ENCODE results near the gene MEX3A. TPM values are rescaled to one million over a fixed set of nuclear protein-coding genes. Genes with fewer than 3 reads are reported as not detected.
"Not testable (repeated sequence)": the region's sequence is repeated elsewhere in the genome, so short reads cannot be mapped to it uniquely, and the experiment has no call there.

MEX3A gene
- total RNA-seq, 2 donors from 2014 or later, result 3.3 to 5.7 TPM

- Histone ChIP-seq H3K4me3 (no peak overlapping the region), H3K4me1 (replicated peaks) (no peaks in the 10 kb centered on the region), H3K36me3 (no peaks in the 10 kb centered on the region), H3K9me3 (no peaks in the 10 kb centered on the region), H3K27ac (no peak overlapping the region), H3K27me3 (replicated peaks; ENCODE audit: insufficient read depth) (no peaks in the 10 kb centered on the region)
- WGBS, result 86% methylated on average over 7 of the region's 7 CpGs
- intact Hi-C loops (cut with DNase I), result no loop called here
- DNase-seq (ENCODE audit: low spot score), result no peak
- no peak for TF ChIP-seq POLR2AphosphoS5 (IDR thresholded peaks at IDR 0.05)
- TF ChIP-seq POLR2A (IDR thresholded peaks at IDR 0.05), result no peak
These were observed 31.1 kb downstream of the MEX3A start for GRCh38 chr1:156051011-156051725.

GRCh38 chr1:156050376-156050775 is 31.9 kb downstream of the MEX3A start:
- H3K27ac ChIP-seq, result no peak overlapping the region
- intact Hi-C loops (cut with DNase I), result no loop called here
- H3K27me3 ChIP-seq (replicated peaks; ENCODE audit: insufficient read depth), result no peaks in the 10 kb centered on the region
- 76% methylated on average over 3 of the region's 4 CpGs for WGBS
- no peak for TF ChIP-seq POLR2AphosphoS5 (IDR thresholded peaks at IDR 0.05)
- no peak for TF ChIP-seq CTCF (IDR thresholded peaks at IDR 0.05)
- no peak for TF ChIP-seq POLR2A (IDR thresholded peaks at IDR 0.05)
- H3K4me3 ChIP-seq, result no peak overlapping the region
- H3K36me3 ChIP-seq, result no peaks in the 10 kb centered on the region
- no peaks in the 10 kb centered on the region for H3K4me1 ChIP-seq (replicated peaks)
- no peaks in the 10 kb centered on the region for H3K9me3 ChIP-seq
- DNase-seq (ENCODE audit: low spot score), result no peak

DNA sequence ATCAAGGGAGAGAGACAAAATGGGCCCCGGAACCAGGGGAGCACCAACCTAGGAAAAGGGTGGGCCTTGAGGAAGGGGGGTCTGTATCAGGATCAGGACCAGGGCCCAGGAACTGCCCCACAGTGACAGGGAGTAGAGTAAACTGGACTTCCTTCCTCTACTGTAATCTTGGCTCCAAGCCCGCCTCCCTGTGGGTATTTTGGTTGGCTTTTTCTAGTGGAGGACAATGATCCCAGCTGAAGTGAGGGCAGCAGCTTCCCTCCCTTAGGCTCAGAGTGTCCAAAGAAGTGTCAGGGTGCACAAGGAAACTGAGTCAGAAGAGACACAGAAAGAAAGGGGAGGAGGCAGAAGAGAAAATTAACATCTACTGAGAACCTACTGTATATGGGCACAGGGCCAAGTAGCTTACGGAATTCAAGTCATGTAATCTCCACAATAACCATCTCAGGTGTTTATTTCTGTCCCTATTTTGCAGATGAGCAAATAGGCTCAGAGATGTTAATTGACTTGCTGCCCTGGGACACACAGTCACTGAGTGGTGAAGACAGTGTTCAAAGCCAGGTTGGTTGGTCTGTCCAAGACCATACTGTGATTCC is 33.5 kb downstream of the MEX3A start:
- H3K36me3 ChIP-seq, result no peaks in the 10 kb centered on the region
- no peak for DNase-seq (ENCODE audit: low spot score)
- no peak overlapping the region for H3K27ac ChIP-seq
- no peaks in the 10 kb centered on the region for H3K9me3 ChIP-seq
- H3K4me3 ChIP-seq, result no peak overlapping the region
- H3K4me1 ChIP-seq (replicated peaks), result no peaks in the 10 kb centered on the region
- H3K27me3 ChIP-seq (replicated peaks; ENCODE audit: insufficient read depth), result no peaks in the 10 kb centered on the region
- WGBS, result 83% methylated on average over 3 of the region's 3 CpGs
- intact Hi-C loops (cut with DNase I), result no loop called here
- no peak for TF ChIP-seq POLR2AphosphoS5 (IDR thresholded peaks at IDR 0.05)
- no peak for TF ChIP-seq CTCF (IDR thresholded peaks at IDR 0.05)
- TF ChIP-seq POLR2A (IDR thresholded peaks at IDR 0.05), result no peak

DNA sequence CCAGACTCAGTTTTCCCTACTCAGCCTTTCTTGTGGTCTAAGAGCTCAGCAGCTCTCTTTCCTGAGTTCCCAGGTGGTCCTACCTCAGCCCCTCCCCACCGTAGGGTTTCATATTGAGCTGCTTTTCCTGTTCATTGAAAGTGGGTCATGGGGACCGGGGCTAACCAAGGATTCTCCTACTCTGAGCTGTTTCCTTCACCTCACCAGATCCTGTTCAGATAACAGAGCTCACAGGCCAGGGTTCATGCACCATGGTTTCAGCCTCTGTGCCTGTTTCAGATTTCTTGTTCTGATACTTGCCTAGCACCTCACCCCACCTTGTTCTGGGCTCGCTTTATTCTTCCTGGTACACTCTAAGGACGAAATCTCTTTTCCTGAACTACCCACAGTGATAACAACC is 37.2 kb downstream of the MEX3A start:
- H3K9me3 ChIP-seq, result no peaks in the 10 kb centered on the region
- no peaks in the 10 kb centered on the region for H3K36me3 ChIP-seq
- TF ChIP-seq CTCF (IDR thresholded peaks at IDR 0.05) (no peak), POLR2AphosphoS5 (IDR thresholded peaks at IDR 0.05) (no peak), POLR2A (IDR thresholded peaks at IDR 0.05) (no peak)
- H3K27ac ChIP-seq, result no peak overlapping the region
- no peak overlapping the region for H3K4me3 ChIP-seq
- intact Hi-C loops (cut with DNase I), result no loop called here
- WGBS, result 91% methylated on average over 4 of the region's 4 CpGs
- H3K4me1 ChIP-seq (replicated peaks), result no peaks in the 10 kb centered on the region
- no peaks in the 10 kb centered on the region for H3K27me3 ChIP-seq (replicated peaks; ENCODE audit: insufficient read depth)
- DNase-seq (ENCODE audit: low spot score), result no peak

DNA sequence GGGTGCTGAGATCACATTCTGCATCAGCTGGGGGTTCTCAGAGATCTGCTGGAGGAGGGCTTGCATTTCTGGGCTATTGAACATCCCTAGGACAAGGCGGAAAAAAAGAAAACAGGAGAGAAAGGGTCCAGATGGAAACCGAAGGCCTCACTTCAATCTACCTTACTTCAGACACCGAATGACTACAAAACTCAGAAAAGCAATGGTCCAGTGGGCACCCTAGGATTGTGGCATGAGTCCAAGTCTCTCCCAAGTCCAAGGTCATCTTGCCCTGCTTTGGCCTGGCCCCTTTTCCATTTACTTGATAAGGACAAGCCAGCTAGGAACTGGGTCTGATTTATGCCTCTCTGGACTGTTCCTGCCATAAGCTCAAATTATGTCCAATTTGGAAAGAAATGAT is 39.4 kb downstream of the MEX3A start:
- no peaks in the 10 kb centered on the region for H3K27me3 ChIP-seq (replicated peaks; ENCODE audit: insufficient read depth)
- WGBS, result 97% methylated on average over 3 of the region's 3 CpGs
- no peak overlapping the region for H3K27ac ChIP-seq
- H3K4me3 ChIP-seq, result no peak overlapping the region
- no peaks in the 10 kb centered on the region for H3K9me3 ChIP-seq
- no peaks in the 10 kb centered on the region for H3K36me3 ChIP-seq
- intact Hi-C loops (cut with DNase I), result no loop called here
- no peak for DNase-seq (ENCODE audit: low spot score)
- no peaks in the 10 kb centered on the region for H3K4me1 ChIP-seq (replicated peaks)
- no peak for TF ChIP-seq POLR2AphosphoS5 (IDR thresholded peaks at IDR 0.05)

GRCh38 chr1:156034991-156035390 is 47.3 kb downstream of the MEX3A start:
- H3K4me3 ChIP-seq; intact Hi-C loops (cut with DNase I): not testable (repeated sequence)

More at GRCh38 chr1:156034991-156035390, 47.3 kb downstream of the MEX3A start:
- H3K9me3 ChIP-seq; H3K36me3 ChIP-seq; H3K4me1 ChIP-seq (replicated peaks); H3K27ac ChIP-seq; DNase-seq (ENCODE audit: low spot score); H3K27me3 ChIP-seq (replicated peaks; ENCODE audit: insufficient read depth): not testable (repeated sequence)
- WGBS, result 91% methylated on average over 4 of the region's 4 CpGs

Data from prostate gland (tissue), 2 donors.